ENCODE measurements around the gene DGKB. TPM values are rescaled to one million over a fixed set of nuclear protein-coding genes. Genes with fewer than 3 reads are reported as not detected.

Gene DGKB
- polyA plus RNA-seq, 2 of the 4 experiments (the other 2 are of a cell fraction) = 0.01 TPM; not detected in 1

DNA sequence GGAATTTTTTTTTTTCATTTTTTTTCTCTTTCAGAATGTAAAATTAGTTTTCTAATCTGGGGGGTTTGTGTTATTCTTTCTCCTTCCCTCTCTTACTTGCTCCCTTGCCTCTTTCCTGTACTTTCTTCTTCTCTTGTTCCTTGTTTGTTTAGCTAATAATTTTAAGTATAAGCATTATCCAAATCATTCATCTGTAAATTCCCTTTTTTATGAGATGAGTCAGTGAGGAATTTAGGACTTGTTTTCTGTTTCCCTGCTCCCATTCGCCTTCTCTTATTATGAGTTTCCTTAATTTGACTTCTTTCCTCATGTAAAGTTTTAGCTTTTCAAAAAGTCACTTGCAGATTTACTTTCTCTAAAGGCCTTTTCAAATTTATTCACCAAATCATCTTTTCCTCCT lies 758.4 kb downstream of the DGKB start:
- WGBS (ENCODE audit: missing lambda C conversion rate) = 36% methylated on average over 1 of the region's 1 CpG
- Histone ChIP-seq H3K4me2 (no peak overlapping the region), H3K27ac (no peak overlapping the region), H3K4me1 (no peaks in the 10 kb centered on the region), H3K4me3 (no peak overlapping the region), H3K9me3 (no peaks in the 10 kb centered on the region)
- TF ChIP-seq, protein P1, sequence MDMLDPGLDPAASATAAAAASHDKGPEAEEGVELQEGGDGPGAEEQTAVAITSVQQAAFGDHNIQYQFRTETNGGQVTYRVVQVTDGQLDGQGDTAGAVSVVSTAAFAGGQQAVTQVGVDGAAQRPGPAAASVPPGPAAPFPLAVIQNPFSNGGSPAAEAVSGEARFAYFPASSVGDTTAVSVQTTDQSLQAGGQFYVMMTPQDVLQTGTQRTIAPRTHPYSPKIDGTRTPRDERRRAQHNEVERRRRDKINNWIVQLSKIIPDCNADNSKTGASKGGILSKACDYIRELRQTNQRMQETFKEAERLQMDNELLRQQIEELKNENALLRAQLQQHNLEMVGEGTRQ (IDR thresholded peaks at IDR 0.05) = no peak
- no peak for TF ChIP-seq ZFP36 (IDR thresholded peaks at IDR 0.05; ENCODE audit: borderline replicate concordance, partially characterized antibody)
- TF ChIP-seq ZC3H11A (IDR thresholded peaks at IDR 0.05) = no peak
- no peak for TF ChIP-seq NR3C1 (IDR thresholded peaks at IDR 0.05)
- TF ChIP-seq TP53 (CRISPR knock-in tag; IDR thresholded peaks at IDR 0.05) = no peak
- no peak for TF ChIP-seq EP300 (IDR thresholded peaks at IDR 0.05)
- no peak for TF ChIP-seq ZSCAN20 (CRISPR knock-in tag; IDR thresholded peaks at IDR 0.05)
- TF ChIP-seq FOXS1 (CRISPR knock-in tag; IDR thresholded peaks at IDR 0.05) = no peak
- no peak for TF ChIP-seq RFX5 (IDR thresholded peaks at IDR 0.05)
- TF ChIP-seq HDAC2 (IDR thresholded peaks at IDR 0.05) = no peak
- POLR2A ChIA-PET = no interaction called here
- ATAC-seq (no peak), FAIRE-seq (no peak), DNase-seq (ENCODE audit: low read depth in 1 of 2, low spot score in 1 of 2) (no peak)
- CTCF ChIA-PET = no interaction called here

DNA sequence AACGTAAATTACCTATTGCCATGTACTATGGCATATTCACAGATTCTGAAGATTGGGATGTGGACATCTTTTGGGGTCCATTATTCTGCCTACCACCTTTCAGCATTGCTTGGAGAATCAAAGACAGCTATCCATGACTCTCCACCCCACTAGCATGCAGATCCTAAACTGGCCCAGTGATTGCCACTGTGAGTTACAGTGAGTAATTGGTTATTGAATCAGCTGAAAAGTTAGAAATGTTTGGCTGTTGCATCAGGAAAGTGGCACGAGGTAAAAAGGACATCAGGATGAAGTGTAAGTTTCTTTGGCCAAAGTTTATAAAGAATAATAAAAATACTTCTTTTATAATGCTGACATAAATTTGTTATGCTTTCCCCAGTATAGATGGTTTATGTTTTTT lies 764.9 kb downstream of the DGKB start:
- no peak for FAIRE-seq
- TF ChIP-seq, protein P1 (IDR thresholded peaks at IDR 0.05) = no peak
- TF ChIP-seq, protein P2, sequence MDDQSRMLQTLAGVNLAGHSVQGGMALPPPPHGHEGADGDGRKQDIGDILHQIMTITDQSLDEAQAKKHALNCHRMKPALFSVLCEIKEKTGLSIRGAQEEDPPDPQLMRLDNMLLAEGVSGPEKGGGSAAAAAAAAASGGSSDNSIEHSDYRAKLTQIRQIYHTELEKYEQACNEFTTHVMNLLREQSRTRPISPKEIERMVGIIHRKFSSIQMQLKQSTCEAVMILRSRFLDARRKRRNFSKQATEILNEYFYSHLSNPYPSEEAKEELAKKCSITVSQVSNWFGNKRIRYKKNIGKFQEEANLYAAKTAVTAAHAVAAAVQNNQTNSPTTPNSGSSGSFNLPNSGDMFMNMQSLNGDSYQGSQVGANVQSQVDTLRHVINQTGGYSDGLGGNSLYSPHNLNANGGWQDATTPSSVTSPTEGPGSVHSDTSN (IDR thresholded peaks at IDR 0.05) = no peak
- TF ChIP-seq EP300 (IDR thresholded peaks at IDR 0.05) = no peak
- no peak for TF ChIP-seq RFX5 (IDR thresholded peaks at IDR 0.05)
- TF ChIP-seq RCOR1 (IDR thresholded peaks at IDR 0.05; ENCODE audit: low read depth, low read length) = no peak
- TF ChIP-seq FOXS1 (CRISPR knock-in tag; IDR thresholded peaks at IDR 0.05) = no peak
- no peak for TF ChIP-seq CBX8 (IDR thresholded peaks at IDR 0.05)
- no peak for TF ChIP-seq CEBPB (IDR thresholded peaks at IDR 0.05)
- TF ChIP-seq KDM1A (IDR thresholded peaks at IDR 0.05; ENCODE audit: low read depth) = no peak
- TF ChIP-seq RAD21 (conservative IDR thresholded peaks at IDR 0.05 in 1 of 2, IDR thresholded peaks at IDR 0.05 in 1 of 2) = no peak
- TF ChIP-seq FOSL2 (IDR thresholded peaks at IDR 0.05) = no peak
- TF ChIP-seq FOSL2 (CRISPR knock-in tag; IDR thresholded peaks at IDR 0.05) = no peak
- TF ChIP-seq MAZ (IDR thresholded peaks at IDR 0.05; ENCODE audit: borderline replicate concordance, low read depth, low read length) = no peak
- no peak for TF ChIP-seq E2F6 (IDR thresholded peaks at IDR 0.05; ENCODE audit: borderline replicate concordance, low read depth)
- TF ChIP-seq PHF8 (IDR thresholded peaks at IDR 0.05; ENCODE audit: borderline replicate concordance, low read depth) = no peak
- TF ChIP-seq FOSB (CRISPR knock-in tag; IDR thresholded peaks at IDR 0.05) = no peak
- TF ChIP-seq RARB (CRISPR knock-in tag; IDR thresholded peaks at IDR 0.05) = no peak
- no peak for TF ChIP-seq NPAS2 (CRISPR knock-in tag; IDR thresholded peaks at IDR 0.05; ENCODE audit: borderline replicate concordance)
- TF ChIP-seq JUNB (IDR thresholded peaks at IDR 0.05) = no peak

More for the DNA sequence above, 764.9 kb downstream of the DGKB start:
- ATAC-seq (no peak), DNase-seq (ENCODE audit: low read depth in 1 of 2, low spot score in 1 of 2) (no peak)
- Histone ChIP-seq H3K4me1 (no peaks in the 10 kb centered on the region), H3K4me3 (no peak overlapping the region), H3K4me2 (no peak overlapping the region), H3K9me3 (no peaks in the 10 kb centered on the region; the same call in 2 of the 3 replicates), H3K27ac (no peak overlapping the region)
- CTCF ChIA-PET = interaction anchor here (1.2 kb wide), 1 partner anchor 10 kb away, joined by 4 read pairs; no protein-coding TSS in a partner anchor
- WGBS (ENCODE audit: missing lambda C conversion rate) = 9% methylated on average over 2 of the region's 2 CpGs
- POLR2A ChIA-PET = no interaction called here

Data from A549 (cell line).